Activated CD8-positive, alpha-beta T cell treated with anti-CD3 and anti-CD28 coated beads, Interleukin-2, amount 10 ng/mL, durations not matched to agents 7 days and 5 days (primary cell): ENCODE results near the gene PRRG4. TPM values are rescaled to one million over a fixed set of nuclear protein-coding genes. Genes with fewer than 3 reads are reported as not detected.

Experiments used
- ATAC-seq: fragments of 150-1000 bp; cut with Tn5 transposase; one replicate; pipeline ENCODE4 v1.10.0; 2021; ENCODE audit warnings: moderate library complexity
- CTCF ChIA-PET: fragments of 350-600 bp; sonication (Branson Sonifier 250); formaldehyde crosslinking; loops from one replicate; lab custom pipeline; 2021; ENCODE audit warnings: antibody characterized with exemption; lab: Charles Lee
- POLR2A ChIA-PET: fragments of 350-600 bp; sonication (Branson Sonifier 250); formaldehyde crosslinking; loops from one replicate; lab custom pipeline; 2021; ENCODE audit warnings: antibody characterized with exemption; lab: Charles Lee
- DNase-seq: peaks from one replicate; pipeline ENCODE4 v3.0.0-alpha.2; 2020
- H3K27ac Mint-ChIP-seq: one replicate; pipeline ENCODE4 v1.8.0; 2021; ENCODE audit warnings: mild to moderate bottlenecking, mixed read lengths
- H3K27me3 Mint-ChIP-seq: one replicate; pipeline ENCODE4 v1.8.0; 2021; ENCODE audit warnings: low read depth, mixed read lengths
- H3K36me3 Mint-ChIP-seq: one replicate; pipeline ENCODE4 v1.8.0; 2021; ENCODE audit warnings: low read depth, mixed read lengths
- H3K4me1 Mint-ChIP-seq: one replicate; pipeline ENCODE4 v1.8.0; 2021; ENCODE audit warnings: low read depth, mixed read lengths
- H3K4me3 Mint-ChIP-seq: one replicate; pipeline ENCODE4 v1.8.0; 2021; ENCODE audit warnings: mild to moderate bottlenecking, mixed read lengths
- H3K9me3 Mint-ChIP-seq: one replicate; pipeline ENCODE4 v1.8.0; 2022; ENCODE audit warnings: mixed read lengths; ENCODE audit not compliant: insufficient read depth
- total RNA-seq, 2 experiments: library from RNA; stranded (reverse); gene quantifications; one replicate each; pipeline ENCODE4 v1.2.3, GENCODE V29; 2021

The PRRG4 gene
- total RNA-seq, 2 experiments from 2014 or later = 0.24 to 0.26 TPM

GRCh38 chr11:32831221-32831620 is 1.5 kb downstream of the PRRG4 start:
- no peak for DNase-seq

DNA sequence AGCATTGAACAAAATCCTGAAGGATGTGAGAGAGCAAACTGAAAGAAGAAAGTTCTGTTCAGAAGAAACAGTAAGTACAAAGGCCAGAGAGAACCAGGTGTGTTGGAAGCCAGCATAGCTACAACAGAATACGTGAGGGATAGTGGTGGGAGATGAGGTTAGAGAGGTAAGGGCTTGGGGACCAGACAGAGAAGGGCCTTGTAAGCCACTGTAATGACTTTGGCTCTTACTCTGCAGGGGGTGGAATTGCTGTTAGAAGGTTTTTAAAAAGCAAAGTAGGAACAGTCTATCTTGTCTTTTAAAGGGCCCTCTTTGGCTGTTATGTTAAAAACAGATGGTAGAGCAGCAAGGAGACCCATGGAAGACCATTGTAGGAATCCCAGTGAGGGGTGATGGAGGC is 4.2 kb downstream of the PRRG4 start:
- POLR2A ChIA-PET = no interaction called here
- Mint-ChIP-seq H3K4me1 (peaks cover 12% of the 10 kb centered on the region), H3K4me3 (no peak overlapping the region), H3K27ac (no peak overlapping the region), H3K27me3 (peaks cover 45% of the 10 kb centered on the region), H3K9me3 (no peaks in the 10 kb centered on the region), H3K36me3 (no peaks in the 10 kb centered on the region)
- CTCF ChIA-PET = no interaction called here
- ATAC-seq = no peak
- no peak for DNase-seq

More at GRCh38 chr11:32831221-32831620, 1.5 kb downstream of the PRRG4 start:
- H3K4me3 Mint-ChIP-seq = no peak overlapping the region
- no peaks in the 10 kb centered on the region for H3K36me3 Mint-ChIP-seq
- peaks cover 47% of the 10 kb centered on the region for H3K27me3 Mint-ChIP-seq
- ChIA-PET POLR2A (interaction anchor here (0.6 kb wide), 1 partner anchor 413 kb away, joined by 3 read pairs; no protein-coding TSS in a partner anchor), CTCF (interaction anchor here (1.1 to 1.2 kb wide), 2 partner anchors 62 to 498 kb away, joined by 3 to 4 read pairs; no protein-coding TSS in a partner anchor)
- no peak for ATAC-seq
- H3K9me3 Mint-ChIP-seq = no peaks in the 10 kb centered on the region
- no peak overlapping the region for H3K27ac Mint-ChIP-seq
- peaks cover 12% of the 10 kb centered on the region for H3K4me1 Mint-ChIP-seq

DNA sequence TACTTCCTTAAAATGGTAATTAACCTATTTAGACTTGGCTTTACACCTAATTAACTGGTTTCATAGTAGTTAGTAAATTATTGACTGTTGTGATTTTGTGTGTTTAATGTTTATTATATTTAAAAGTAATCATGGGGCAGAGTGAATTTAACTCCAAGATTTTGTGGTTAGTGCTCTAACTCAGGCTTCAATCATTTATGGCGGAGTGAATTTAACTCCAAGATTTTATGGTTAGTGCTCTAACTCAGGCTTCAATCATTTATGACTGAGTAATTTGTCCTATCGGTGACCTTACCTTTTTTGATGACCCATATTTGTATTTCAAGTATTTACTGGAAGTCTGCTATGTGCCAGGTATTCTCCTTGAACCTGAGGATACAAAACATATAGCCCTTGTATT is 7.2 kb downstream of the PRRG4 start:
- no peak overlapping the region for H3K27ac Mint-ChIP-seq
- POLR2A ChIA-PET = no interaction called here
- CTCF ChIA-PET = no interaction called here
- H3K9me3 Mint-ChIP-seq = no peaks in the 10 kb centered on the region
- ATAC-seq = no peak
- H3K4me3 Mint-ChIP-seq = no peak overlapping the region
- H3K4me1 Mint-ChIP-seq = no peaks in the 10 kb centered on the region
- H3K27me3 Mint-ChIP-seq = peaks cover 25% of the 10 kb centered on the region
- no peaks in the 10 kb centered on the region for H3K36me3 Mint-ChIP-seq
- no peak for DNase-seq

GRCh38 chr11:32838505-32839274 is 9.0 kb downstream of the PRRG4 start:
- ATAC-seq (no peak), DNase-seq (no peak)
- Mint-ChIP-seq H3K4me1 (no peaks in the 10 kb centered on the region), H3K9me3 (no peaks in the 10 kb centered on the region), H3K4me3 (no peak overlapping the region), H3K27ac (no peak overlapping the region), H3K27me3 (peaks cover 13% of the 10 kb centered on the region), H3K36me3 (no peaks in the 10 kb centered on the region)
- CTCF ChIA-PET = interaction anchor here (1.6 kb wide), 1 partner anchor 30 kb away, joined by 8 read pairs; no protein-coding TSS in a partner anchor
- POLR2A ChIA-PET = no interaction called here

- Mint-ChIP-seq H3K27ac (no peak overlapping the region), H3K36me3 (no peaks in the 10 kb centered on the region), H3K27me3 (peaks cover 10% of the 10 kb centered on the region), H3K9me3 (no peaks in the 10 kb centered on the region), H3K4me1 (no peaks in the 10 kb centered on the region), H3K4me3 (no peak overlapping the region)
- ChIA-PET POLR2A (no interaction called here), CTCF (interaction anchor here (1.6 kb wide), 1 partner anchor 31 kb away, joined by 8 read pairs; no protein-coding TSS in a partner anchor)
- DNase-seq (no peak), ATAC-seq (no peak)
These were observed 9.6 kb downstream of the PRRG4 start for GRCh38 chr11:32839308-32839707.

DNA sequence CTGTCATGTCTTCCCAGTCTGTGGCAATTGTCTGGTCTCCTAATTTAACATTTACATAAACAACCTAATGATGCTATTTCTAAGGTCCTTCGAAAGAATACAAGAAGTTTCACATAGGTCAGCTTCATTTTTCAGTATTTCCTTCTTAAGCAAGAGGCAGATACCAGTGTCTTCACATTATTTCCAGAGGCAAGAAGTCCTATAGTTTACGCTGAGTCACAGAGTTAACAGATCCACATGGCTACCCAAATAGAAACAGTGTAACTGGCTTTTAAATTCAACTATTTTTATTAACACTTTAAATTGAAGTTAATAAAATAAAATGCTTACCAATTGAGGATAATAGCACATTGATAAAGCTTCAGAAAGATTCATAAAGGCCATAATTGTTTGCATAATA is 10.9 kb downstream of the PRRG4 start:
- no peak overlapping the region for H3K4me3 Mint-ChIP-seq
- no peaks in the 10 kb centered on the region for H3K36me3 Mint-ChIP-seq
- no peak for ATAC-seq
- H3K9me3 Mint-ChIP-seq = no peaks in the 10 kb centered on the region
- no peaks in the 10 kb centered on the region for H3K4me1 Mint-ChIP-seq
- ChIA-PET POLR2A (no interaction called here), CTCF (interaction anchor here (1.0 to 1.5 kb wide), 3 partner anchors 31 to 225 kb away, joined by 3 to 5 read pairs (median 4); no protein-coding TSS in a partner anchor)
- H3K27ac Mint-ChIP-seq = no peak overlapping the region
- DNase-seq = no peak
- peaks cover 2% of the 10 kb centered on the region for H3K27me3 Mint-ChIP-seq

DNA sequence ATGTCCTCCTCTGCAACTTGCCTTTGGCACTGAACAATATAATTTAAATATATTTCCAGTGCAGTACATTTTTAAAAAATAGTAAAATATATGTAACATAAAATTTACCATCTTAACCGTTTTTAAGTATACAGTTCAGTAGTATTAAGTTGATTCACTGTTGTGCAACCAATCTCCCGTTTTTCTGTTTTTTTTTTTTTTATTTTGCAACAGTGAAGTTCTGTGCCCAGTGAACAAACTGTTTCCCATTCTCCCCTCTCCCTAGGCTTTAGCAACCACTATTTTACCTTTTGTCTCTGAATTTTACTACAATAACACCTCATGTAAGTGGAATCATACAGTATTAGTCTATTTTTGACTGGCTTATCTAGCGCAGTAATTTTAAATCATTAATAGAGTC is 13.8 kb downstream of the PRRG4 start:
- no peak for DNase-seq
- H3K27ac Mint-ChIP-seq = no peak overlapping the region
- no peaks in the 10 kb centered on the region for H3K4me1 Mint-ChIP-seq
- no peak overlapping the region for H3K4me3 Mint-ChIP-seq
- no peak for ATAC-seq
- POLR2A ChIA-PET = no interaction called here
- peaks cover 5% of the 10 kb centered on the region for H3K27me3 Mint-ChIP-seq
- H3K36me3 Mint-ChIP-seq = no peaks in the 10 kb centered on the region
- CTCF ChIA-PET = no interaction called here
- no peaks in the 10 kb centered on the region for H3K9me3 Mint-ChIP-seq

DNA sequence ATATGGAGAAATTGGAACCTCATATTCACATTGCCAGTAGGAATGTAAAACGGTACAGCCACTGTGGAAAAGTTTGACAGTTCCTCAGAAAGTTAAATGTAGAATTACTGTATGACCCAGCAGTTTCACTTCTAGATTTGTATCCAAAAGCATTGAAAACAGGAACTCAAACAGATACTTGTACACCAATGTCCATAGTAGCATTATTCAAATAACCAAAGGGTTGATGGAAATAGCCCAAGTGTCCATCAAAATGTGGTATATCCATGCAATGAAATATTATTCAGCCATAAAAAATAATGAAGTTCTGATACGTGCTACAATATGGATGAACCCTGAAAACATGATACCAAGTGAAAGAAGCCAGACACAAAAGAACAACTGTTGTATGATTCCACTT is 17.8 kb downstream of the PRRG4 start:
- Mint-ChIP-seq H3K4me3 (no peak overlapping the region), H3K9me3 (no peaks in the 10 kb centered on the region), H3K4me1 (peaks cover 2% of the 10 kb centered on the region), H3K27me3 (peaks cover 3% of the 10 kb centered on the region), H3K36me3 (no peaks in the 10 kb centered on the region), H3K27ac (no peak overlapping the region)
- CTCF ChIA-PET = no interaction called here
- POLR2A ChIA-PET = no interaction called here
- DNase-seq (no peak), ATAC-seq (no peak)

GRCh38 chr11:32849761-32850160 is 20.0 kb downstream of the PRRG4 start:
- Mint-ChIP-seq H3K27ac (no peak overlapping the region), H3K4me1 (peaks cover 2% of the 10 kb centered on the region), H3K27me3 (peaks cover 3% of the 10 kb centered on the region), H3K36me3 (no peaks in the 10 kb centered on the region), H3K4me3 (no peak overlapping the region), H3K9me3 (no peaks in the 10 kb centered on the region)
- no peak for ATAC-seq
- ChIA-PET CTCF (no interaction called here), POLR2A (interaction anchor here (0.6 kb wide), 1 partner anchor 21 kb away, joined by 3 read pairs; no protein-coding TSS in a partner anchor)
- no peak for DNase-seq

GRCh38 chr11:32851251-32851650 is 21.5 kb downstream of the PRRG4 start:
- Mint-ChIP-seq H3K36me3 (no peaks in the 10 kb centered on the region), H3K27me3 (peaks cover 3% of the 10 kb centered on the region), H3K4me3 (no peak overlapping the region), H3K27ac (no peak overlapping the region), H3K4me1 (peaks cover 2% of the 10 kb centered on the region), H3K9me3 (no peaks in the 10 kb centered on the region)
- ChIA-PET CTCF (interaction anchor here (1.1 kb wide), 1 partner anchor 315 kb away, joined by 3 read pairs; no protein-coding TSS in a partner anchor), POLR2A (no interaction called here)
- DNase-seq (no peak), ATAC-seq (no peak)

- POLR2A ChIA-PET = no interaction called here
- no peak for DNase-seq
- Mint-ChIP-seq H3K4me1 (peaks cover 2% of the 10 kb centered on the region), H3K36me3 (no peaks in the 10 kb centered on the region), H3K4me3 (no peak overlapping the region), H3K9me3 (no peaks in the 10 kb centered on the region), H3K27me3 (peaks cover 5% of the 10 kb centered on the region), H3K27ac (no peak overlapping the region)
- ATAC-seq = no peak
- CTCF ChIA-PET = interaction anchor here (1.1 kb wide), 1 partner anchor 314 kb away, joined by 3 read pairs; no protein-coding TSS in a partner anchor
These were observed 22.5 kb downstream of the PRRG4 start for GRCh38 chr11:32852207-32852606.

GRCh38 chr11:32855601-32856000 is 25.9 kb downstream of the PRRG4 start:
- no peaks in the 10 kb centered on the region for H3K4me1 Mint-ChIP-seq
- H3K27me3 Mint-ChIP-seq = peaks cover 7% of the 10 kb centered on the region
- POLR2A ChIA-PET = no interaction called here
- no peak for ATAC-seq
- H3K36me3 Mint-ChIP-seq = no peaks in the 10 kb centered on the region
- no peak overlapping the region for H3K4me3 Mint-ChIP-seq
- DNase-seq = no peak
- H3K9me3 Mint-ChIP-seq = no peaks in the 10 kb centered on the region
- CTCF ChIA-PET = no interaction called here
- H3K27ac Mint-ChIP-seq = no peak overlapping the region
